B cell (primary cell): ENCODE data around the gene ACTN2. TPM values are rescaled to one million over a fixed set of nuclear protein-coding genes. Genes with fewer than 3 reads are reported as not detected.

Experiments used
- ATAC-seq: fragments of 200-7000 bp; cut with Tn5 transposase; one replicate; pipeline ENCODE4 v1.10.0; 2021; ENCODE audit warnings: low read depth, mild to moderate bottlenecking, moderate number of reproducible peaks, moderate library complexity
- CTCF ChIA-PET: fragments of 350-600 bp; sonication (Branson Sonifier 250); formaldehyde crosslinking; loops from one replicate; lab custom pipeline; 2021; ENCODE audit warnings: antibody characterized with exemption, inconsistent platforms; lab: Charles Lee
- POLR2A ChIA-PET: fragments of 350-600 bp; sonication (Branson Sonifier 250); formaldehyde crosslinking; loops from one replicate; lab custom pipeline; 2021; ENCODE audit warnings: antibody characterized with exemption; lab: Charles Lee
- DNase-seq: peaks from one replicate; pipeline ENCODE4 v3.0.0; 2013
- H2AFZ ChIP-seq: 2 replicates; pipeline ENCODE4 v1.6.1; 2012; ENCODE audit warnings: mild to moderate bottlenecking, low read depth, low read length; ENCODE audit not compliant: insufficient read depth, poor library complexity, severe bottlenecking
- H3K27ac ChIP-seq, 2 donors: 1 replicate in 1 of 2; 2 replicates in 1 of 2; pipeline ENCODE4 v1.5.1; 2012 to 2013; ENCODE audit warnings: low read length in 2 of 2, mild to moderate bottlenecking in 2 of 2, moderate library complexity in 1 of 2
- H3K27me3 ChIP-seq, 4 experiments: fragments of 200-600 bp in 1 of 4; sonication (generic) in 1 of 4; replicated peaks in 1 of 4; 1 replicate in 2 of 4; 2 replicates in 2 of 4; pipeline versions ENCODE4 v1.6.1 to v1.7.0; 2013 to 2016; ENCODE audit warnings: low read length in 3 of 4, mild to moderate bottlenecking in 2 of 4, mixed read lengths in 1 of 4, moderate library complexity in 1 of 4; ENCODE audit not compliant: insufficient read depth in 4 of 4, control insufficient read depth in 3 of 4; ENCODE audit errors: control extremely low read depth in 1 of 4
- H3K36me3 ChIP-seq, 2 experiments: replicated peaks in 1 of 2; 1 replicate in 1 of 2; 2 replicates in 1 of 2; pipeline versions ENCODE4 v1.6.1 to v1.7.1; 2013; ENCODE audit warnings: low read length in 1 of 2; ENCODE audit not compliant: insufficient read depth in 2 of 2, control insufficient read depth in 1 of 2; ENCODE audit errors: control extremely low read depth in 1 of 2, extremely low read depth in 1 of 2
- H3K4me1 ChIP-seq, 2 donors: fragments of 200-600 bp in 1 of 2; sonication (generic) in 1 of 2; 1 replicate in 1 of 2; 2 replicates in 1 of 2; pipeline versions ENCODE4 v1.5.1 to v1.6.1; 2013 to 2017; ENCODE audit warnings: low read length in 2 of 2; ENCODE audit not compliant: control insufficient read depth in 2 of 2, insufficient read depth in 2 of 2
- H3K4me2 ChIP-seq: replicated peaks from 2 replicates; pipeline ENCODE3; 2012; ENCODE audit warnings: mild to moderate bottlenecking, low read depth, low read length; ENCODE audit not compliant: poor library complexity, severe bottlenecking
- H3K4me3 ChIP-seq, 5 experiments: fragments of 200-600 bp in 1 of 5; sonication (generic) in 1 of 5; 1 replicate in 3 of 5; 2 replicates in 2 of 5; pipeline versions ENCODE4 v1.5.1 to v1.7.0; 2011 to 2016; ENCODE audit warnings: low read length in 4 of 5, mild to moderate bottlenecking in 4 of 5, low read depth in 2 of 5, control low read depth in 1 of 5, moderate library complexity in 1 of 5; ENCODE audit not compliant: insufficient read depth in 1 of 5; ENCODE audit errors: control extremely low read depth in 1 of 5, extremely low read depth in 1 of 5
- H3K79me2 ChIP-seq: fragments of 200-600 bp; sonication (generic); one replicate; pipeline ENCODE4 v1.6.0; 2016; ENCODE audit warnings: low read length; ENCODE audit not compliant: control insufficient read depth, insufficient read depth
- H3K9ac ChIP-seq: fragments of 200-600 bp; sonication (generic); 2 replicates; pipeline ENCODE4 v1.6.1; 2017; ENCODE audit warnings: mild to moderate bottlenecking, low read length, moderate library complexity
- H3K9me3 ChIP-seq, 3 donors: one replicate each; pipeline versions ENCODE4 v1.6.1 to v1.7.1; 2013; ENCODE audit warnings: low read length in 2 of 3; ENCODE audit not compliant: control insufficient read depth in 2 of 3, insufficient read depth in 1 of 3; ENCODE audit errors: control extremely low read depth in 1 of 3
- H4K20me1 ChIP-seq: 2 replicates; pipeline ENCODE4 v1.6.0; 2012; ENCODE audit warnings: mild to moderate bottlenecking, low read length; ENCODE audit not compliant: insufficient read depth, control insufficient read depth, poor library complexity, severe bottlenecking
- H3K27ac Mint-ChIP-seq: one replicate; pipeline ENCODE4 v1.8.0; 2021; ENCODE audit warnings: mixed read lengths
- H3K27me3 Mint-ChIP-seq: one replicate; pipeline ENCODE4 v1.8.0; 2021; ENCODE audit warnings: mixed read lengths
- H3K4me1 Mint-ChIP-seq: one replicate; pipeline ENCODE4 v1.8.0; 2021; ENCODE audit warnings: mixed read lengths
- H3K4me3 Mint-ChIP-seq: one replicate; pipeline ENCODE4 v1.8.0; 2021; ENCODE audit warnings: mixed read lengths
- H3K9me3 Mint-ChIP-seq: one replicate; pipeline ENCODE4 v1.8.0; 2022; ENCODE audit warnings: mixed read lengths; ENCODE audit not compliant: insufficient read depth
- CTCF ChIP-seq: fragments of 200-600 bp; IDR thresholded peaks from one replicate; pipeline ENCODE4 v1.8.0; 2022; ENCODE audit warnings: antibody characterized with exemption, mild to moderate bottlenecking
- EZH2 ChIP-seq: IDR thresholded peaks from 2 replicates; pipeline ENCODE4 v1.6.1; 2012; ENCODE audit warnings: borderline replicate concordance, low read depth, mild to moderate bottlenecking, moderate library complexity, low read length; ENCODE audit not compliant: insufficient read depth, poor library complexity, severe bottlenecking
- WGBS: methylation state at CpG from one replicate; pipeline ENCODE4 v1.1.5; 2013; ENCODE audit warnings: missing lambda C conversion rate; ENCODE audit not compliant: insufficient coverage; 5-methylcytosine and 5-hydroxymethylcytosine counted together
- intact Hi-C: fragments of 100-400 bp; cut with micrococcal nuclease; formaldehyde crosslinking; loops from one replicate; pipeline ENCODE4 v1.10.0; 2022
- polyA plus RNA-seq: library from polyadenylated mRNA; depleted of rRNA; stranded (reverse); fragments of >200 nt; gene quantifications from 2 replicates; pipeline ENCODE4 v1.2.3, GENCODE V29; 2012
- total RNA-seq, 2 donors: library from RNA; stranded (reverse); fragments of 120-200 nt in 1 of 2; gene quantifications; 1 replicate in 1 of 2; 2 replicates in 1 of 2; pipeline versions ENCODE4 v1.2.3 to v1.2.4, GENCODE V29; 2013 to 2022

The ACTN2 gene
- total and polyA plus RNA-seq, 2 donors (not counting 1 experiment from before 2014, with no cell fraction given), result 0.30 TPM; not detected in 1

- Histone ChIP-seq H3K36me3 (no peaks in the 10 kb centered on the region), H3K79me2 (no peaks in the 10 kb centered on the region), H2AFZ (no peak overlapping the region), H3K4me2 (no peak overlapping the region), H3K4me3 (no peak overlapping the region), H3K9me3 (peaks cover 0 to 8% (median 0%) of the 10 kb centered on the region in 3 donors), H3K27me3 (peaks cover 0 to 2% (median 0%) of the 10 kb centered on the region in 4 experiments), H3K9ac (no peak overlapping the region), H4K20me1 (no peaks in the 10 kb centered on the region), H3K4me1 (no peaks in the 10 kb centered on the region), H3K27ac (no peak overlapping the region)
- Mint-ChIP-seq H3K27ac (no peak overlapping the region), H3K4me1 (no peaks in the 10 kb centered on the region), H3K9me3 (no peaks in the 10 kb centered on the region), H3K27me3 (peaks cover 8% of the 10 kb centered on the region), H3K4me3 (no peak overlapping the region)
- ATAC-seq (no peak), DNase-seq (no peak)
- TF ChIP-seq EZH2 (no peak), CTCF (no peak)
- ChIA-PET POLR2A (no interaction called here), CTCF (no interaction called here)
- intact Hi-C loops, result no loop called here
- WGBS, result 91% methylated on average over 3 of the region's 4 CpGs
Measured at GRCh38 chr1:236728752-236729151, 42.5 kb downstream of the ACTN2 start.

- H3K27me3 ChIP-seq, result no peaks in the 10 kb centered on the region
- H3K79me2 ChIP-seq, result no peaks in the 10 kb centered on the region
- H3K4me3 Mint-ChIP-seq, result no peak overlapping the region
- DNase-seq (no peak), ATAC-seq (no peak)
- no peaks in the 10 kb centered on the region for H3K9me3 Mint-ChIP-seq
- H2AFZ ChIP-seq, result no peak overlapping the region
- H3K4me1 Mint-ChIP-seq, result peaks cover 4% of the 10 kb centered on the region
- no peak for TF ChIP-seq EZH2
- no peak for TF ChIP-seq CTCF
- no peaks in the 10 kb centered on the region for H3K27me3 Mint-ChIP-seq
- no peaks in the 10 kb centered on the region for H3K4me1 ChIP-seq
- WGBS, result 79% methylated on average over 2 of the region's 3 CpGs
- H4K20me1 ChIP-seq, result no peaks in the 10 kb centered on the region
- no peaks in the 10 kb centered on the region for H3K9me3 ChIP-seq
- H3K36me3 ChIP-seq, result no peaks in the 10 kb centered on the region
- no peak overlapping the region for H3K27ac ChIP-seq
- H3K9ac ChIP-seq, result no peak overlapping the region
- no peak overlapping the region for H3K4me3 ChIP-seq
- H3K27ac Mint-ChIP-seq, result no peak overlapping the region
- intact Hi-C loops, result no loop called here
- POLR2A ChIA-PET, result no interaction called here
- H3K4me2 ChIP-seq, result no peak overlapping the region
- CTCF ChIA-PET, result no interaction called here
Measured at GRCh38 chr1:236733653-236734052, 47.4 kb downstream of the ACTN2 start.
